Right lobe of liver (tissue), 6 donors: ENCODE measurements around the gene ARHGEF10L. TPM values are rescaled to one million over a fixed set of nuclear protein-coding genes. Genes with fewer than 3 reads are reported as not detected.

Experiments used
- ATAC-seq, 4 donors: fragments of 200-7000 bp; cut with Tn5 transposase; one replicate each; pipeline ENCODE4 v1.9.1; 2020; ENCODE audit warnings: mild to moderate bottlenecking in 4 of 4, moderate library complexity in 4 of 4
- DNase-seq, 3 donors: peaks; one replicate each; pipeline ENCODE4 v3.0.0-alpha.2; 2020
- H3K27ac ChIP-seq, 3 donors: fragments of 200-600 bp; one replicate each; pipeline ENCODE4 v1.8.0; 2022
- H3K27me3 ChIP-seq, 2 donors: fragments of 200-600 bp; one replicate each; pipeline ENCODE4 v1.8.0; 2022
- H3K36me3 ChIP-seq, 4 donors: fragments of 200-600 bp; sonication (generic) in 1 of 4; one replicate each; pipeline versions ENCODE4 v1.5.1 to v1.8.0; 2017 to 2022; ENCODE audit warnings: control low read depth in 1 of 4
- H3K4me1 ChIP-seq, 4 donors: fragments of 200-600 bp; sonication (generic) in 1 of 4; one replicate each; pipeline versions ENCODE4 v1.5.1 to v1.8.0; 2017 to 2022; ENCODE audit warnings: control low read depth in 1 of 4
- H3K4me3 ChIP-seq, 3 donors: fragments of 200-600 bp; one replicate each; pipeline ENCODE4 v1.8.0; 2022
- H3K9me3 ChIP-seq, 4 donors: fragments of 200-600 bp; sonication (generic) in 1 of 4; one replicate each; pipeline versions ENCODE4 v1.5.1 to v1.8.0; 2017 to 2022; ENCODE audit warnings: control low read depth in 1 of 4
- POLR2A ChIP-seq: fragments of 450-650 bp; IDR thresholded peaks from one replicate; pipeline ENCODE4 v1.6.1; 2017; ENCODE audit warnings: antibody characterized with exemption, mild to moderate bottlenecking
- WGBS: methylation state at CpG from one replicate; pipeline ENCODE4 v1.1.6; 2018; ENCODE audit warnings: low coverage, low lambda C conversion rate; ENCODE audit not compliant: insufficient coverage; ENCODE audit errors: missing lambda C conversion rate; 5-methylcytosine and 5-hydroxymethylcytosine counted together
- intact Hi-C, 2 donors: fragments of 100-400 bp; cut with DNase I; formaldehyde crosslinking; loops; one replicate each; pipeline versions ENCODE4 v1.11.2 to v1.14.1; 2022
- total RNA-seq, 6 experiments: library from RNA; depleted of rRNA in 2 of 6; stranded (reverse); fragments of >200 nt in 2 of 6; fragmentation: NEBNext Ultra II Directional in 3 of 6; extraction: Animal tissue kit (Norgen Biotek cat#: 25700) in 3 of 6; gene quantifications; one replicate each; pipeline versions ENCODE4 v1.1.0 to v1.2.4, GENCODE V29; 2016 to 2023
- TF ChIP-seq, protein P1 (sequence below), 4 donors: fragments of 200-600 bp in 3 of 4; fragments of 450-650 bp in 1 of 4; IDR thresholded peaks; one replicate each; pipeline versions ENCODE4 v1.5.1 to v1.8.0; 2016 to 2022; ENCODE audit warnings: antibody characterized with exemption in 4 of 4, mild to moderate bottlenecking in 2 of 4
- donor health status: DM: no; HTN: yes; CAD: no.
- donor health status: DM: no; HTN: no; CAD: no.
- donor health status: DM: no; HTN: no; CAD: no.
- donor health status: DM: no; HTN: yes; CAD: no.
- donor health status: DM: no; HTN: yes; CAD: no.

The ARHGEF10L gene
- total RNA-seq, 6 experiments from 2014 or later, result 59.7 to 124 (median 87.4) TPM

DNA sequence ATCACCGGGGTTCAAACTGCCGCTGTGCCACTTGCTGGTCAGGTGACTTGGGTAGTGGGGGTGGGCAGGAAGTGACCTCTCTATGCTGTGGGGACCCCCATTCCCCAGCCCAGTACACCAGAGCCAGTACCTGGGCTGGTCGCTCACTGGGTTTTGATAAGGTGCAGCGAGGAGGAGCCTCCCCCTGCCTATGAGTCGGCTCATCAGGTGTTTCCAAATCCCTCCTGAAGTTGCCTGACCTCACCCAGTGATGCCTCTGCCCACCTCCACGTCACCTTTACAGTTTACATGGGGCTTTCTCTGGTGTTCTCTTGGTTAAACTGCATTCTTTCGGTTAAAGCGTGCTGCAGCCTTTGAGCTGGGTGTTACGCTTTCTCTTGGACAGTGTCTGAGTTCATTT lies 58.2 kb downstream of the ARHGEF10L start:
- intact Hi-C loops, result no loop called here
- ATAC-seq, result peak in 1 of 4 donors; percentile 3
- Histone ChIP-seq H3K9me3 (no peaks in the 10 kb centered on the region), H3K4me3 (no peak overlapping the region), H3K36me3 (peaks cover 0 to 39% (median 13%) of the 10 kb centered on the region in 4 donors), H3K27me3 (no peaks in the 10 kb centered on the region), H3K27ac (no peak overlapping the region), H3K4me1 (peaks cover 0 to 56% (median 25%) of the 10 kb centered on the region in 4 donors)
- TF ChIP-seq, protein P1, sequence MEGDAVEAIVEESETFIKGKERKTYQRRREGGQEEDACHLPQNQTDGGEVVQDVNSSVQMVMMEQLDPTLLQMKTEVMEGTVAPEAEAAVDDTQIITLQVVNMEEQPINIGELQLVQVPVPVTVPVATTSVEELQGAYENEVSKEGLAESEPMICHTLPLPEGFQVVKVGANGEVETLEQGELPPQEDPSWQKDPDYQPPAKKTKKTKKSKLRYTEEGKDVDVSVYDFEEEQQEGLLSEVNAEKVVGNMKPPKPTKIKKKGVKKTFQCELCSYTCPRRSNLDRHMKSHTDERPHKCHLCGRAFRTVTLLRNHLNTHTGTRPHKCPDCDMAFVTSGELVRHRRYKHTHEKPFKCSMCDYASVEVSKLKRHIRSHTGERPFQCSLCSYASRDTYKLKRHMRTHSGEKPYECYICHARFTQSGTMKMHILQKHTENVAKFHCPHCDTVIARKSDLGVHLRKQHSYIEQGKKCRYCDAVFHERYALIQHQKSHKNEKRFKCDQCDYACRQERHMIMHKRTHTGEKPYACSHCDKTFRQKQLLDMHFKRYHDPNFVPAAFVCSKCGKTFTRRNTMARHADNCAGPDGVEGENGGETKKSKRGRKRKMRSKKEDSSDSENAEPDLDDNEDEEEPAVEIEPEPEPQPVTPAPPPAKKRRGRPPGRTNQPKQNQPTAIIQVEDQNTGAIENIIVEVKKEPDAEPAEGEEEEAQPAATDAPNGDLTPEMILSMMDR (IDR thresholded peaks at IDR 0.05), result no peak
- no peak for TF ChIP-seq POLR2A
- WGBS, result 88% methylated on average over 3 of the region's 9 CpGs
- no peak for DNase-seq

- TF ChIP-seq POLR2A, result no peak
- TF ChIP-seq, protein P1 (IDR thresholded peaks at IDR 0.05), result no peak
- DNase-seq (no peak), ATAC-seq (no peak)
- H3K4me3 ChIP-seq, result no peak overlapping the region
- H3K27me3 ChIP-seq, result no peaks in the 10 kb centered on the region
- H3K36me3 ChIP-seq, result peaks cover 0 to 39% (median 15%) of the 10 kb centered on the region in 4 donors
- H3K4me1 ChIP-seq, result peaks cover 0 to 50% (median 19%) of the 10 kb centered on the region in 4 donors
- 100% methylated on average over 2 of the region's 3 CpGs for WGBS
- intact Hi-C loops, result no loop called here
- no peak overlapping the region for H3K27ac ChIP-seq
- H3K9me3 ChIP-seq, result no peaks in the 10 kb centered on the region
These were observed 58.8 kb downstream of the ARHGEF10L start for GRCh38 chr1:17598251-17598650.

DNA sequence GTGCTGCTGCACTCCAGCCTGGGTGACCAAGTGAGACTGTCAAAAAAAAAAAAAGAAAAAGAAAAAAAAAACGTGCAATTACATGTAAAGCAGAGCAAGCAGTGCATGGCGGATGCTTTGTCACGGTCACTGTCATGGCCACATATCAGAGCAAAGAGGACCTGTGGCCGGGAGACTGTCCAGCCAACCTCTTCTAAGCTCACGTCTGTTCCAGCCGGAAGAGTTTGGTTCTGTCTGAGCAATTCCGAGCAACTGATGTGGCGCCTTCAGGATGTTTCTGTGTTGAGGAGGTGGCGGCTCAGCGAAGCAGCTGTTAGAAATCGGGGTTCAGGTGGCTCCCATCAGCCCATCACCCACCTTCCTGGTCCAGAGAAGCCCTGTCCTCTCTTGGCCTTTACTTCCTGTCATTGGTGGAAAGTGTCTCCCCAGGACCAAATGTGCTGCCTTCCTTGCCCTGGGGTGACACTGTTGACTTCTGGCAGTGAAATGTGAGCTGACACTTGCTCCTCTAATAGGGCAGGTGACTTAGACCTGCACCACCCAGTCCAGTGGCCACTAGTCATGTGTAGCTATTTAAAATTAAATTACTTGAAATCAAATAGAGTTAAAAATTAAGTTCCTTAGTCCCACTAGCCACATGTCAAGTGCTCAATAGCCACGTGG lies 59.9 kb downstream of the ARHGEF10L start:
- no peak overlapping the region for H3K27ac ChIP-seq
- intact Hi-C loops, result no loop called here
- no peaks in the 10 kb centered on the region for H3K9me3 ChIP-seq
- DNase-seq (no peak), ATAC-seq (no peak)
- peaks cover 0 to 39% (median 11%) of the 10 kb centered on the region in 4 donors for H3K4me1 ChIP-seq
- H3K4me3 ChIP-seq, result no peak overlapping the region
- peaks cover 0 to 44% (median 11%) of the 10 kb centered on the region in 4 donors for H3K36me3 ChIP-seq
- TF ChIP-seq, protein P1 (IDR thresholded peaks at IDR 0.05), result no peak
- no peak for TF ChIP-seq POLR2A
- 61% methylated on average over 5 of the region's 12 CpGs for WGBS
- no peaks in the 10 kb centered on the region for H3K27me3 ChIP-seq

GRCh38 chr1:17599954-17600300 lies 60.4 kb downstream of the ARHGEF10L start:
- Histone ChIP-seq H3K4me1 (peaks cover 0 to 34% (median 8%) of the 10 kb centered on the region in 4 donors), H3K27ac (no peak overlapping the region), H3K4me3 (no peak overlapping the region), H3K36me3 (peaks cover 0 to 49% (median 12%) of the 10 kb centered on the region in 4 donors), H3K9me3 (no peaks in the 10 kb centered on the region), H3K27me3 (no peaks in the 10 kb centered on the region)
- DNase-seq (no peak), ATAC-seq (peak in 2 of 4 donors; percentile 16 to 19)
- intact Hi-C loops, result loop anchor here in 1 of 2 donors (10.0 kb wide), 1 partner anchor 95 kb away; no protein-coding TSS in a partner anchor
- TF ChIP-seq, protein P1 (IDR thresholded peaks at IDR 0.05), result no peak
- TF ChIP-seq POLR2A, result no peak
- WGBS, result 35% methylated on average over 4 of the region's 5 CpGs
